Ovary (tissue), 9 donors: ENCODE data around the gene ZNF74. TPM values are rescaled to one million over a fixed set of nuclear protein-coding genes. Genes with fewer than 3 reads are reported as not detected.
"Not testable (repeated sequence)": the region's sequence is repeated elsewhere in the genome, so short reads cannot be mapped to it uniquely, and the experiment has no call there.

Source experiments
- DNase-seq, 5 donors: peaks; one replicate each; pipeline ENCODE4 v3.0.0-alpha.2; 2019 to 2020
- H3K27ac ChIP-seq, 2 donors: fragments of 200-600 bp; one replicate each; pipeline versions ENCODE4 v1.5.1 to v1.8.0; 2019 to 2022
- H3K27me3 ChIP-seq: fragments of 200-600 bp; one replicate; pipeline ENCODE4 v1.8.0; 2022
- H3K36me3 ChIP-seq: fragments of 200-600 bp; sonication (generic); one replicate; pipeline ENCODE4 v1.5.1; 2019
- H3K4me1 ChIP-seq: one replicate; pipeline ENCODE4 v1.8.1; 2013; ENCODE audit warnings: mild to moderate bottlenecking, moderate library complexity; ENCODE audit not compliant: insufficient read depth
- H3K4me3 ChIP-seq: fragments of 200-600 bp; sonication (generic); one replicate; pipeline ENCODE4 v1.5.1; 2017
- H3K9me3 ChIP-seq, 2 donors: fragments of 200-600 bp in 1 of 2; sonication (generic) in 1 of 2; one replicate each; pipeline versions ENCODE4 v1.5.1 to v1.8.1; 2013 to 2019; ENCODE audit warnings: mild to moderate bottlenecking in 1 of 2, moderate library complexity in 1 of 2
- CTCF ChIP-seq, 3 donors: fragments of 450-650 bp in 2 of 3; fragments of 200-600 bp in 1 of 3; IDR thresholded peaks; one replicate each; pipeline versions ENCODE4 v1.5.1 to v1.8.0; 2016 to 2022; ENCODE audit warnings: antibody characterized with exemption in 3 of 3, mild to moderate bottlenecking in 1 of 3
- EP300 ChIP-seq: sonication (generic); formaldehyde crosslinking; IDR thresholded peaks from one replicate; pipeline ENCODE4 v1.6.1; 2017; ENCODE audit warnings: antibody characterized with exemption
- POLR2A ChIP-seq: fragments of 450-650 bp; IDR thresholded peaks from one replicate; pipeline ENCODE4 v1.6.1; 2017; ENCODE audit warnings: antibody characterized with exemption, mild to moderate bottlenecking, moderate library complexity
- WGBS, 3 donors: extraction: QIAGEN DNeasy Blood & Tissue Kit in 1 of 3; methylation state at CpG; one replicate each; pipeline versions ENCODE4 v1.1.5 to v1.1.7; 2013 to 2017; 5-methylcytosine and 5-hydroxymethylcytosine counted together
- intact Hi-C, 4 donors: fragments of 100-400 bp; cut with DNase I; formaldehyde crosslinking; loops; one replicate each; pipeline versions ENCODE4 v1.11.0 to v1.15.1; 2022 to 2023
- polyA plus RNA-seq, 2 donors: library from polyadenylated mRNA; stranded (reverse); fragments of 200-250 nt in 1 of 2; fragments of 350-450 nt in 1 of 2; fragmentation: Illumina TruSeq in 1 of 2; extraction: RNeasy Lipid Tissue Mini Kit (QIAGEN cat#74804) in 1 of 2; gene quantifications; one replicate each; pipeline ENCODE4 v1.2.3, GENCODE V29; 2013 to 2014
- total RNA-seq, 7 donors: library from RNA; depleted of rRNA in 2 of 7; stranded (reverse); fragments of >200 nt in 2 of 7; fragmentation: NEBNext Ultra II Directional in 3 of 7; extraction: Animal tissue kit (Norgen Biotek cat#: 25700) in 3 of 7; gene quantifications; one replicate each; pipeline versions ENCODE4 v1.1.0 to v1.2.4, GENCODE V29; 2016 to 2023
- donor health status: DM: no; HTN: no; CAD: no; lungs with moderate emphysema.
- donor health status: DM: no; HTN: no; CAD: no.
- donor health status: Bipolar disorder and iron deficiency.
- donor health status: DM: yes; HTN: yes; CAD: no.
- donor health status: DM: no; HTN: no; CAD: no.
- donor health status: DM: yes; HTN: yes; CAD: no.

The ZNF74 gene
- total and polyA plus RNA-seq, 9 donors: 6.1 to 16.8 (median 11.6) TPM

DNA sequence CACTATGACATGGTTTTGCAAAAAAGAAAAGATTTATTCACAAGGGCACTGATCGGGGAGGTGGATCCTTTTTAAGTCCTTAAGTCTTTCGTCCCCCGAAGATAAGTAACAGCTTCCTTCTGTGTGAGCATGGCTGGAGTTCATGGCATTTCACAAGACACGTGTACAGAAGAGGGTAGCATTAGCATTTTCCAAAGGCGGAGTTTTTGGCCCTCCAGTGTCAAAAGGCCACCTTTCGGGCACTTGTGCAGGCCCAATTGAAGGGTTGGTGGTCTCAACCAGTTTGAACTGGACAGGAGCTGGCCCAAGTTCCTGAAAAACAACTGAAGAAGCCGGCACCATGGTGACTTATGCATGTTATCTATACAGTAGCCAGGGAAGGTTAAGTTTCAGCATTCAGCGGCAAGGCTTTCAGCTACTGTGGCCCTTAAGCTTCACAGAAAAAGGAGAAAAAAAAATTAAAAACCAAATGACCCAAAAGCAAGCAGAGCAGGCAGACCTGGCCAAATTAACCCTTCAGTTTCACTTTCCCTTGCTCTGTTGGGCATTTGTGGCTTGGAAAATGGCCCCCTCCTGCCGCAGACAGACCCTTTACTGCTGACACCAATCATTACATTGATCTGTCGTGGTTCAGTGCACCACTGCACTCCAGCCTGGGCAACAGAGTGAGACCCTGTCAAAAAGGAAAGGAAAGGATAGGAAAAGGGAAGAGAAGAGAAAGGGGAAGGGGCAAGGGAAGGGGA is 18.7 kb downstream of the ZNF74 start:
- WGBS, 3 donors: 41 to 46% (median 45%) methylated on average over 10 of the region's 10 CpGs
- no peaks in the 10 kb centered on the region for H3K9me3 ChIP-seq
- no peaks in the 10 kb centered on the region for H3K36me3 ChIP-seq
- intact Hi-C loops: loop anchor here in 2 of 4 donors (10.0 kb wide), 2 partner anchors 162 to 282 kb away; no protein-coding TSS in a partner anchor
- H3K27ac ChIP-seq: no peak overlapping the region
- no peaks in the 10 kb centered on the region for H3K27me3 ChIP-seq
- DNase-seq: no peak
- TF ChIP-seq POLR2A: no peak
- no peak for TF ChIP-seq CTCF (IDR thresholded peaks at IDR 0.05)
- no peak for TF ChIP-seq EP300
- no peaks in the 10 kb centered on the region for H3K4me1 ChIP-seq
- no peak overlapping the region for H3K4me3 ChIP-seq

DNA sequence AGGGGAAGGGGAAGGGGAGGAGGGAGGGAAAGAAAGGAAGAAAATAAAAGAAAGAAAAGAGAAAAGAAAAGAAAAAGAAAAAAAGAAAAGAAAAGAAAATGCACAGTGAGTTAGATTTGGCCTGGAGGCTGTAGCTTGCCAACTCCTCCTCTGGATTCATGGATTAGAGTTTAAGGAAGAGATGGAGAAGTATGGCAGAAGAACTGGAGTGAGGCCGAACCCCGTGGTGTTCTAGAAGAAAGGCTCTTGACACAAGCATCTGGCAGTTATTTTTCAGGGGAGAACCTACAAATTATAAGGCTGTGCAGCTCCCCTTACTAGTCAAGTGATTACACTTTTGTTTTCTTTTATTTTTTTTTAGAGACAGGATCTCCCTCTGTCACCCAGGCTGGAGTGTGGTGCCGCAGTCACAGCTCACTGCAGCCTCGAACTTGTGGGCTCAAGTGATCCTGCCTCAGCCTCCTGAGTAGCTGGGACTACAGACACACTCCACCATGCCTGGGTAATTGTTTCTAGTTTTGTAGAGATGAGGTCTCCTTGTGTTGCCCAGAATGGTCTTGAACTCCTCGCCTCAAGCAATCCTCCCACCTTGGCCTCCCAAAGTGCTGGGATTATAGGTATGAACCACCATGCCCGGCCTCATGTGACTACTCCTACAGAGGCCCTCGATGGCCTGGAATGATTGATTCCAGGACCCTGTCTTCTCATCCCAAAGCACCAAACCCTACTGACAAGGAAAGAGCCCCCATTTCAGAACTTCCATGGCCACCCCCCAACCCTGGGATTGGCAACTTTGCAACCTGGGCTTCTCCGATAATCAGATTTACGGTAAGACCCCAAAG is 19.5 kb downstream of the ZNF74 start:
- peak in 1 of 5 donors; percentile 15 for DNase-seq
- Histone ChIP-seq H3K27ac (no peak overlapping the region), H3K9me3 (no peaks in the 10 kb centered on the region), H3K36me3 (no peaks in the 10 kb centered on the region), H3K4me1 (no peaks in the 10 kb centered on the region), H3K4me3 (no peak overlapping the region), H3K27me3 (no peaks in the 10 kb centered on the region)
- intact Hi-C loops: loop anchor here in 2 of 4 donors (10.0 kb wide), 2 partner anchors 161 to 281 kb away; no protein-coding TSS in a partner anchor
- TF ChIP-seq CTCF (IDR thresholded peaks at IDR 0.05): no peak
- TF ChIP-seq POLR2A: no peak
- no peak for TF ChIP-seq EP300
- 87 to 93% (median 92%) methylated on average over 9 of the region's 9 CpGs for WGBS, 3 donors

GRCh38 chr22:20414059-20414440 is 20.1 kb downstream of the ZNF74 start:
- intact Hi-C loops: loop anchor here in 2 of 4 donors (10.0 kb wide), 2 partner anchors 161 to 281 kb away; no protein-coding TSS in a partner anchor
- no peaks in the 10 kb centered on the region for H3K27me3 ChIP-seq
- 81 to 91% (median 83%) methylated on average over 5 of the region's 5 CpGs for WGBS, 3 donors
- TF ChIP-seq CTCF (IDR thresholded peaks at IDR 0.05): no peak
- TF ChIP-seq POLR2A: no peak
- no peak for TF ChIP-seq EP300
- H3K4me3 ChIP-seq: no peak overlapping the region
- H3K9me3 ChIP-seq: no peaks in the 10 kb centered on the region
- no peaks in the 10 kb centered on the region for H3K4me1 ChIP-seq
- H3K36me3 ChIP-seq: no peaks in the 10 kb centered on the region
- H3K27ac ChIP-seq: no peak overlapping the region
- DNase-seq: no peak

DNA sequence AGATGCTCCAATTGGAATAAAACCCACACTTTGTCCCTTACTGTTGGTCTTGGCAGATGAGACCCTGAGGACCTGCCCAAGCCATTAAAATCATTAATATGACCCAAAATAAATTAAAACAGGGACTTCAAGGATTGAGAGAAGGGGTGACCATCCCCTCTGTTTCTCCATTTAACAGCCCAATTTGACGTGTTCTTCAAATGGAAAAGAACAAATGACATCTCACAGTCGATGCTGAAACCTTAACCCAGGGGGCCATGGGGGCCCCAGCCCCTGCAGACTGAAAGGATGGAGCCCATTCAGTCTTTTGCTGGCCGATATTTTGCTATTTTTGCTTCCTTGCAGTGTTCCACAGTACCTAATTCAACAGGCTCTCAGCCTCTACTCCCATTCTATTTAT is 20.5 kb downstream of the ZNF74 start:
- WGBS, 3 donors: 53 to 73% (median 60%) methylated on average over 3 of the region's 3 CpGs
- Histone ChIP-seq H3K36me3 (no peaks in the 10 kb centered on the region), H3K4me1 (no peaks in the 10 kb centered on the region), H3K9me3 (no peaks in the 10 kb centered on the region), H3K27ac (no peak overlapping the region), H3K27me3 (no peaks in the 10 kb centered on the region), H3K4me3 (no peak overlapping the region)
- no peak for TF ChIP-seq POLR2A
- no peak for TF ChIP-seq CTCF (IDR thresholded peaks at IDR 0.05)
- no peak for TF ChIP-seq EP300
- no peak for DNase-seq
- intact Hi-C loops: loop anchor here in 2 of 4 donors (10.0 kb wide), 2 partner anchors 160 to 280 kb away; no protein-coding TSS in a partner anchor

- H3K4me1 ChIP-seq, H3K9me3 ChIP-seq, H3K27me3 ChIP-seq, DNase-seq, H3K36me3 ChIP-seq, H3K4me3 ChIP-seq, H3K27ac ChIP-seq: not testable (repeated sequence)
- intact Hi-C loops: loop anchor here (5.0 to 10.0 kb wide), 4 partner anchors 42 to 280 kb away; partner anchors contain the start of gene KLHL22 (in 3 of the 4)
- WGBS, 3 donors: 86 to 95% (median 87%) methylated on average over 3 of the region's 3 CpGs
Observed at GRCh38 chr22:20415241-20415640, 21.3 kb downstream of the ZNF74 start.

GRCh38 chr22:20415699-20416098 is 21.7 kb downstream of the ZNF74 start:
- intact Hi-C loops: loop anchor here (5.0 to 10.0 kb wide), 4 partner anchors 42 to 279 kb away; partner anchors contain the start of gene KLHL22 (in 3 of the 4)
- H3K27me3 ChIP-seq, H3K27ac ChIP-seq, H3K4me1 ChIP-seq, H3K36me3 ChIP-seq, H3K9me3 ChIP-seq, DNase-seq, H3K4me3 ChIP-seq: not testable (repeated sequence)
- WGBS, 3 donors: 83 to 89% (median 85%) methylated on average over 3 of the region's 3 CpGs
